Measurements from ENCODE around the gene OR10H4. TPM values are rescaled to one million over a fixed set of nuclear protein-coding genes. Genes with fewer than 3 reads are reported as not detected.
A peak's percentile ranks its signal among the peaks of the same experiment; 100 is the strongest.

OR10H4 gene
- total and polyA plus RNA-seq, 9 of the 15 experiments (the other 6 are each of a cell fraction or from before 2014, with no cell fraction given) = not detected

DNA sequence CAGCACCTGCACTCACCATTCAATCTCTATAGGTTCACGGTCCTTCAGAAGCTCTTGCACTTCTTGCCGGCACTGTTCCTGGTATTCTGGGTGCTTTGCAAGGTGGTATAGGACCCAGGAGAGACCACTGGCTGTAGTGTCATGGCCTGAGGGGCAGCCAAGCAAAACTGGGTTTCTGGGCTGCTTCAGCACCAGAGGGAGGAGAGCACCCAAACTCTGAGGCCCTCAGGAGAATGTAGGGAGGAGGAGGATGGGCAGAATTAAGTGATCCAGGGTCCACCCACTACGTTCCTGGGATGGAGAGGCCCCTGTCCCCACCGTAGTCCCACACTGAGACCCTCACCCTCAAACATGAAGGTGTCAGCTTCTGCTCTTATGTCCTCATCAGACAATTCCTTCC lies 26.8 kb upstream of the OR10H4 start:
- peaks cover 3% of the 10 kb centered on the region for H3K9me1 ChIP-seq (ENCODE audit: control insufficient read depth, insufficient read depth, low read length)
- no peaks in the 10 kb centered on the region for H3K9me3 ChIP-seq (replicated peaks; ENCODE audit: control insufficient read depth, insufficient read depth, low read depth, low read length)
- no peak for ATAC-seq
- H4K20me1 ChIP-seq (replicated peaks; ENCODE audit: control insufficient read depth, insufficient read depth, low read length) = no peaks in the 10 kb centered on the region
- no peak for TF ChIP-seq ZNF224 (CRISPR knock-in tag; IDR thresholded peaks at IDR 0.05)
- TF ChIP-seq, protein P1, sequence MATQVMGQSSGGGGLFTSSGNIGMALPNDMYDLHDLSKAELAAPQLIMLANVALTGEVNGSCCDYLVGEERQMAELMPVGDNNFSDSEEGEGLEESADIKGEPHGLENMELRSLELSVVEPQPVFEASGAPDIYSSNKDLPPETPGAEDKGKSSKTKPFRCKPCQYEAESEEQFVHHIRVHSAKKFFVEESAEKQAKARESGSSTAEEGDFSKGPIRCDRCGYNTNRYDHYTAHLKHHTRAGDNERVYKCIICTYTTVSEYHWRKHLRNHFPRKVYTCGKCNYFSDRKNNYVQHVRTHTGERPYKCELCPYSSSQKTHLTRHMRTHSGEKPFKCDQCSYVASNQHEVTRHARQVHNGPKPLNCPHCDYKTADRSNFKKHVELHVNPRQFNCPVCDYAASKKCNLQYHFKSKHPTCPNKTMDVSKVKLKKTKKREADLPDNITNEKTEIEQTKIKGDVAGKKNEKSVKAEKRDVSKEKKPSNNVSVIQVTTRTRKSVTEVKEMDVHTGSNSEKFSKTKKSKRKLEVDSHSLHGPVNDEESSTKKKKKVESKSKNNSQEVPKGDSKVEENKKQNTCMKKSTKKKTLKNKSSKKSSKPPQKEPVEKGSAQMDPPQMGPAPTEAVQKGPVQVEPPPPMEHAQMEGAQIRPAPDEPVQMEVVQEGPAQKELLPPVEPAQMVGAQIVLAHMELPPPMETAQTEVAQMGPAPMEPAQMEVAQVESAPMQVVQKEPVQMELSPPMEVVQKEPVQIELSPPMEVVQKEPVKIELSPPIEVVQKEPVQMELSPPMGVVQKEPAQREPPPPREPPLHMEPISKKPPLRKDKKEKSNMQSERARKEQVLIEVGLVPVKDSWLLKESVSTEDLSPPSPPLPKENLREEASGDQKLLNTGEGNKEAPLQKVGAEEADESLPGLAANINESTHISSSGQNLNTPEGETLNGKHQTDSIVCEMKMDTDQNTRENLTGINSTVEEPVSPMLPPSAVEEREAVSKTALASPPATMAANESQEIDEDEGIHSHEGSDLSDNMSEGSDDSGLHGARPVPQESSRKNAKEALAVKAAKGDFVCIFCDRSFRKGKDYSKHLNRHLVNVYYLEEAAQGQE (IDR thresholded peaks at IDR 0.05; ENCODE audit: borderline replicate concordance) = peak; percentile 33
- TF ChIP-seq, protein P1 (CRISPR knock-in tag; IDR thresholded peaks at IDR 0.05; ENCODE audit: low read depth) = no peak
- ChIA-PET CTCF (ENCODE audit: low intra/inter-chr PET ratio) (no interaction called here), POLR2A (interaction anchor here (0.7 kb wide), 1 partner anchor 1216 kb away, joined by 3 read pairs; no protein-coding TSS in a partner anchor)
- H3K4me3 ChIP-seq = no peak overlapping the region
- H3K4me2 ChIP-seq (ENCODE audit: insufficient read depth, low read length) = no peak overlapping the region
- H2AFZ ChIP-seq (ENCODE audit: low read depth, low read length) = no peak overlapping the region
- no peak overlapping the region for H3K27ac ChIP-seq (ENCODE audit: extremely low read depth, low read depth, low read length)
- H3K79me2 ChIP-seq (ENCODE audit: control insufficient read depth, insufficient read depth, low read length) = no peaks in the 10 kb centered on the region
- no peak overlapping the region for H3K9ac ChIP-seq (ENCODE audit: insufficient read depth in 1 of 2, low read depth in 2 of 2, low read length in 2 of 2)
- H3K36me3 ChIP-seq (ENCODE audit: control insufficient read depth, insufficient read depth, low read length) = no peaks in the 10 kb centered on the region
- no peak for DNase-seq (ENCODE audit: extremely low read depth in 1 of 4, low spot score in 3 of 4)
- no TSS peak for BruUV-seq (replicated peaks)
- no peaks in the 10 kb centered on the region for H3K4me1 ChIP-seq (replicated peaks in 1 of 2; ENCODE audit: control insufficient read depth in 2 of 2, insufficient read depth in 2 of 2, low read length in 2 of 2)
- peaks cover 0 to 9% of the 10 kb centered on the region in 2 experiments; a peak in 1 of 5 replicates for H3K27me3 ChIP-seq (ENCODE audit: control insufficient read depth in 2 of 2, insufficient read depth in 2 of 2, low read length in 2 of 2)
- in situ Hi-C loops (cut with MboI) = no loop called here
- intact Hi-C loops (cut with micrococcal nuclease) = no loop called here
- FAIRE-seq = no peak
- 0% methylated on average over 4 of the region's 4 CpGs for WGBS (ENCODE audit: insufficient coverage, low coverage, missing lambda C conversion rate)

Measured in K562 (cell line).